B cell (primary cell): ENCODE measurements around the gene SKOR1. TPM values are rescaled to one million over a fixed set of nuclear protein-coding genes. Genes with fewer than 3 reads are reported as not detected.

Source experiments
- ATAC-seq: fragments of 200-7000 bp; cut with Tn5 transposase; one replicate; pipeline ENCODE4 v1.10.0; 2021; ENCODE audit warnings: low read depth, mild to moderate bottlenecking, moderate number of reproducible peaks, moderate library complexity
- CTCF ChIA-PET: fragments of 350-600 bp; sonication (Branson Sonifier 250); formaldehyde crosslinking; loops from one replicate; lab custom pipeline; 2021; ENCODE audit warnings: antibody characterized with exemption, inconsistent platforms; lab: Charles Lee
- POLR2A ChIA-PET: fragments of 350-600 bp; sonication (Branson Sonifier 250); formaldehyde crosslinking; loops from one replicate; lab custom pipeline; 2021; ENCODE audit warnings: antibody characterized with exemption; lab: Charles Lee
- DNase-seq: peaks from one replicate; pipeline ENCODE4 v3.0.0; 2013
- H2AFZ ChIP-seq: 2 replicates; pipeline ENCODE4 v1.6.1; 2012; ENCODE audit warnings: mild to moderate bottlenecking, low read depth, low read length; ENCODE audit not compliant: insufficient read depth, poor library complexity, severe bottlenecking
- H3K27ac ChIP-seq, 2 donors: 1 replicate in 1 of 2; 2 replicates in 1 of 2; pipeline ENCODE4 v1.5.1; 2012 to 2013; ENCODE audit warnings: low read length in 2 of 2, mild to moderate bottlenecking in 2 of 2, moderate library complexity in 1 of 2
- H3K27me3 ChIP-seq, 4 experiments: fragments of 200-600 bp in 1 of 4; sonication (generic) in 1 of 4; replicated peaks in 1 of 4; 1 replicate in 2 of 4; 2 replicates in 2 of 4; pipeline versions ENCODE4 v1.6.1 to v1.7.0; 2013 to 2016; ENCODE audit warnings: low read length in 3 of 4, mild to moderate bottlenecking in 2 of 4, mixed read lengths in 1 of 4, moderate library complexity in 1 of 4; ENCODE audit not compliant: insufficient read depth in 4 of 4, control insufficient read depth in 3 of 4; ENCODE audit errors: control extremely low read depth in 1 of 4
- H3K36me3 ChIP-seq, 2 experiments: replicated peaks in 1 of 2; 1 replicate in 1 of 2; 2 replicates in 1 of 2; pipeline versions ENCODE4 v1.6.1 to v1.7.1; 2013; ENCODE audit warnings: low read length in 1 of 2; ENCODE audit not compliant: insufficient read depth in 2 of 2, control insufficient read depth in 1 of 2; ENCODE audit errors: control extremely low read depth in 1 of 2, extremely low read depth in 1 of 2
- H3K4me1 ChIP-seq, 2 donors: fragments of 200-600 bp in 1 of 2; sonication (generic) in 1 of 2; 1 replicate in 1 of 2; 2 replicates in 1 of 2; pipeline versions ENCODE4 v1.5.1 to v1.6.1; 2013 to 2017; ENCODE audit warnings: low read length in 2 of 2; ENCODE audit not compliant: control insufficient read depth in 2 of 2, insufficient read depth in 2 of 2
- H3K4me2 ChIP-seq: replicated peaks from 2 replicates; pipeline ENCODE3; 2012; ENCODE audit warnings: mild to moderate bottlenecking, low read depth, low read length; ENCODE audit not compliant: poor library complexity, severe bottlenecking
- H3K4me3 ChIP-seq, 5 experiments: fragments of 200-600 bp in 1 of 5; sonication (generic) in 1 of 5; 1 replicate in 3 of 5; 2 replicates in 2 of 5; pipeline versions ENCODE4 v1.5.1 to v1.7.0; 2011 to 2016; ENCODE audit warnings: low read length in 4 of 5, mild to moderate bottlenecking in 4 of 5, low read depth in 2 of 5, control low read depth in 1 of 5, moderate library complexity in 1 of 5; ENCODE audit not compliant: insufficient read depth in 1 of 5; ENCODE audit errors: control extremely low read depth in 1 of 5, extremely low read depth in 1 of 5
- H3K79me2 ChIP-seq: fragments of 200-600 bp; sonication (generic); one replicate; pipeline ENCODE4 v1.6.0; 2016; ENCODE audit warnings: low read length; ENCODE audit not compliant: control insufficient read depth, insufficient read depth
- H3K9ac ChIP-seq: fragments of 200-600 bp; sonication (generic); 2 replicates; pipeline ENCODE4 v1.6.1; 2017; ENCODE audit warnings: mild to moderate bottlenecking, low read length, moderate library complexity
- H3K9me3 ChIP-seq, 3 donors: one replicate each; pipeline versions ENCODE4 v1.6.1 to v1.7.1; 2013; ENCODE audit warnings: low read length in 2 of 3; ENCODE audit not compliant: control insufficient read depth in 2 of 3, insufficient read depth in 1 of 3; ENCODE audit errors: control extremely low read depth in 1 of 3
- H4K20me1 ChIP-seq: 2 replicates; pipeline ENCODE4 v1.6.0; 2012; ENCODE audit warnings: mild to moderate bottlenecking, low read length; ENCODE audit not compliant: insufficient read depth, control insufficient read depth, poor library complexity, severe bottlenecking
- H3K27ac Mint-ChIP-seq: one replicate; pipeline ENCODE4 v1.8.0; 2021; ENCODE audit warnings: mixed read lengths
- H3K27me3 Mint-ChIP-seq: one replicate; pipeline ENCODE4 v1.8.0; 2021; ENCODE audit warnings: mixed read lengths
- H3K4me1 Mint-ChIP-seq: one replicate; pipeline ENCODE4 v1.8.0; 2021; ENCODE audit warnings: mixed read lengths
- H3K4me3 Mint-ChIP-seq: one replicate; pipeline ENCODE4 v1.8.0; 2021; ENCODE audit warnings: mixed read lengths
- H3K9me3 Mint-ChIP-seq: one replicate; pipeline ENCODE4 v1.8.0; 2022; ENCODE audit warnings: mixed read lengths; ENCODE audit not compliant: insufficient read depth
- CTCF ChIP-seq: fragments of 200-600 bp; IDR thresholded peaks from one replicate; pipeline ENCODE4 v1.8.0; 2022; ENCODE audit warnings: antibody characterized with exemption, mild to moderate bottlenecking
- EZH2 ChIP-seq: IDR thresholded peaks from 2 replicates; pipeline ENCODE4 v1.6.1; 2012; ENCODE audit warnings: borderline replicate concordance, low read depth, mild to moderate bottlenecking, moderate library complexity, low read length; ENCODE audit not compliant: insufficient read depth, poor library complexity, severe bottlenecking
- WGBS: methylation state at CpG from one replicate; pipeline ENCODE4 v1.1.5; 2013; ENCODE audit warnings: missing lambda C conversion rate; ENCODE audit not compliant: insufficient coverage; 5-methylcytosine and 5-hydroxymethylcytosine counted together
- intact Hi-C: fragments of 100-400 bp; cut with micrococcal nuclease; formaldehyde crosslinking; loops from one replicate; pipeline ENCODE4 v1.10.0; 2022
- polyA plus RNA-seq: library from polyadenylated mRNA; depleted of rRNA; stranded (reverse); fragments of >200 nt; gene quantifications from 2 replicates; pipeline ENCODE4 v1.2.3, GENCODE V29; 2012
- total RNA-seq, 2 donors: library from RNA; stranded (reverse); fragments of 120-200 nt in 1 of 2; gene quantifications; 1 replicate in 1 of 2; 2 replicates in 1 of 2; pipeline versions ENCODE4 v1.2.3 to v1.2.4, GENCODE V29; 2013 to 2022

Gene SKOR1
- total and polyA plus RNA-seq, 2 donors (not counting 1 experiment from before 2014, with no cell fraction given): 0.37 to 0.67 TPM

- Histone ChIP-seq H3K79me2 (no peaks in the 10 kb centered on the region), H3K4me2 (peak overlapping the region; percentile 83), H2AFZ (peak overlapping the region; percentile 35), H3K9ac (peak overlapping the region; percentile 11), H4K20me1 (peaks cover 27% of the 10 kb centered on the region), H3K4me3 (peak overlapping the region in 1 of 5 experiments; percentile 50), H3K27ac (no peak overlapping the region), H3K27me3 (peaks cover 0 to 89% (median 72%) of the 10 kb centered on the region in 4 experiments), H3K9me3 (peaks cover 0 to 91% (median 21%) of the 10 kb centered on the region in 3 donors), H3K36me3 (no peaks in the 10 kb centered on the region), H3K4me1 (peaks cover 70 to 88% of the 10 kb centered on the region in 2 donors)
- WGBS: 15% methylated on average over 15 of the region's 21 CpGs
- no peak for ATAC-seq
- Mint-ChIP-seq H3K27ac (peak overlapping the region; percentile 58), H3K4me1 (peaks cover 61% of the 10 kb centered on the region), H3K4me3 (peak overlapping the region; percentile 90), H3K9me3 (no peaks in the 10 kb centered on the region), H3K27me3 (peaks cover 65% of the 10 kb centered on the region)
- no peak for TF ChIP-seq CTCF
- TF ChIP-seq EZH2: no peak
- ChIA-PET CTCF (interaction anchor here (1.5 to 16.8 kb wide), 5 partner anchors 8 to 323 kb away, joined by 7 to 237 read pairs (median 15); no protein-coding TSS in a partner anchor), POLR2A (interaction anchor here (1.9 to 3.3 kb wide), 2 partner anchors 11 to 41 kb away, joined by 7 to 20 read pairs; no protein-coding TSS in a partner anchor)
- peak; percentile 67 for DNase-seq
- intact Hi-C loops: loop anchor here (2.0 kb wide), 1 partner anchor 42 kb away; no protein-coding TSS in a partner anchor
Observed at GRCh38 chr15:67824197-67824968, 926 bp upstream of the SKOR1 start.
